Stimulated activated effector memory CD8-positive, alpha-beta T cell treated with anti-CD3 and anti-CD28 coated beads, Interleukin-12 subunit alpha, Interleukin-12 subunit beta, amount 100 ng/mL, for 72 hours (primary cell): ENCODE results near the gene PKP1.

ENCODE experiments used
- ATAC-seq: fragments of 150-1000 bp; cut with Tn5 transposase; 2 replicates; pipeline ENCODE4 v1.10.0; 2021
- DNase-seq, 2 donors: peaks; one replicate each; pipeline ENCODE4 v3.0.0; 2021 to 2022; ENCODE audit warnings: low spot score in 2 of 2
- H3K27ac Mint-ChIP-seq: one replicate; pipeline ENCODE4 v1.8.0; 2022; ENCODE audit warnings: mild to moderate bottlenecking, mixed read lengths
- H3K36me3 Mint-ChIP-seq: one replicate; pipeline ENCODE4 v1.8.0; 2022; ENCODE audit warnings: mild to moderate bottlenecking, mixed read lengths
- H3K4me1 Mint-ChIP-seq: one replicate; pipeline ENCODE4 v1.8.0; 2022; ENCODE audit warnings: mixed read lengths
- H3K4me3 Mint-ChIP-seq: one replicate; pipeline ENCODE4 v1.8.0; 2022; ENCODE audit warnings: mild to moderate bottlenecking, mixed read lengths
- H3K9me3 Mint-ChIP-seq: one replicate; pipeline ENCODE4 v1.8.0; 2022; ENCODE audit warnings: mixed read lengths

Gene PKP1

GRCh38 chr1:201268604-201269151 lies 14.6 kb upstream of the PKP1 start:
- no peak for ATAC-seq
- no peaks in the 10 kb centered on the region for H3K4me1 Mint-ChIP-seq
- H3K4me3 Mint-ChIP-seq = no peak overlapping the region
- H3K27ac Mint-ChIP-seq = no peak overlapping the region
- DNase-seq = no peak
- no peaks in the 10 kb centered on the region for H3K36me3 Mint-ChIP-seq
- H3K9me3 Mint-ChIP-seq = no peaks in the 10 kb centered on the region

GRCh38 chr1:201269281-201269680 lies 14.0 kb upstream of the PKP1 start:
- Mint-ChIP-seq H3K4me3 (no peak overlapping the region), H3K27ac (no peak overlapping the region), H3K36me3 (no peaks in the 10 kb centered on the region), H3K9me3 (no peaks in the 10 kb centered on the region), H3K4me1 (no peaks in the 10 kb centered on the region)
- ATAC-seq (no peak), DNase-seq (no peak)

- Mint-ChIP-seq H3K4me3 (no peak overlapping the region), H3K27ac (no peak overlapping the region), H3K4me1 (no peaks in the 10 kb centered on the region), H3K36me3 (no peaks in the 10 kb centered on the region), H3K9me3 (no peaks in the 10 kb centered on the region)
- ATAC-seq = no peak
- no peak for DNase-seq
Measured at GRCh38 chr1:201269900-201270410, 13.4 kb upstream of the PKP1 start.

GRCh38 chr1:201270616-201271390 lies 12.5 kb upstream of the PKP1 start:
- ATAC-seq (no peak), DNase-seq (no peak)
- H3K36me3 Mint-ChIP-seq = no peaks in the 10 kb centered on the region
- no peaks in the 10 kb centered on the region for H3K4me1 Mint-ChIP-seq
- no peak overlapping the region for H3K27ac Mint-ChIP-seq
- H3K4me3 Mint-ChIP-seq = no peak overlapping the region
- no peaks in the 10 kb centered on the region for H3K9me3 Mint-ChIP-seq

GRCh38 chr1:201272799-201273198 lies 10.5 kb upstream of the PKP1 start:
- no peak overlapping the region for H3K4me3 Mint-ChIP-seq
- H3K27ac Mint-ChIP-seq = no peak overlapping the region
- DNase-seq = no peak
- H3K36me3 Mint-ChIP-seq = no peaks in the 10 kb centered on the region
- H3K9me3 Mint-ChIP-seq = no peaks in the 10 kb centered on the region
- no peak for ATAC-seq
- no peaks in the 10 kb centered on the region for H3K4me1 Mint-ChIP-seq

- Mint-ChIP-seq H3K27ac (no peak overlapping the region), H3K9me3 (no peaks in the 10 kb centered on the region), H3K36me3 (no peaks in the 10 kb centered on the region), H3K4me1 (no peaks in the 10 kb centered on the region), H3K4me3 (no peak overlapping the region)
- DNase-seq (no peak), ATAC-seq (no peak)
Measured at GRCh38 chr1:201274616-201275252, 8.6 kb upstream of the PKP1 start.

- Mint-ChIP-seq H3K36me3 (no peaks in the 10 kb centered on the region), H3K4me1 (no peaks in the 10 kb centered on the region), H3K27ac (no peak overlapping the region), H3K9me3 (no peaks in the 10 kb centered on the region), H3K4me3 (no peak overlapping the region)
- ATAC-seq = no peak
- DNase-seq = no peak
Measured at GRCh38 chr1:201275253-201275666, 8.0 kb upstream of the PKP1 start.

- Mint-ChIP-seq H3K27ac (no peak overlapping the region), H3K4me1 (no peaks in the 10 kb centered on the region), H3K9me3 (no peaks in the 10 kb centered on the region), H3K36me3 (no peaks in the 10 kb centered on the region), H3K4me3 (no peak overlapping the region)
- DNase-seq = no peak
- ATAC-seq = no peak
Measured at GRCh38 chr1:201276891-201277290, 6.4 kb upstream of the PKP1 start.

- DNase-seq (no peak), ATAC-seq (no peak)
- no peaks in the 10 kb centered on the region for H3K36me3 Mint-ChIP-seq
- no peaks in the 10 kb centered on the region for H3K4me1 Mint-ChIP-seq
- no peak overlapping the region for H3K4me3 Mint-ChIP-seq
- H3K9me3 Mint-ChIP-seq = no peaks in the 10 kb centered on the region
- no peak overlapping the region for H3K27ac Mint-ChIP-seq
Measured at GRCh38 chr1:201277441-201277840, 5.9 kb upstream of the PKP1 start.

- H3K4me1 Mint-ChIP-seq = peaks cover 6% of the 10 kb centered on the region
- ATAC-seq = no peak
- no peaks in the 10 kb centered on the region for H3K9me3 Mint-ChIP-seq
- H3K4me3 Mint-ChIP-seq = no peak overlapping the region
- DNase-seq = no peak
- H3K27ac Mint-ChIP-seq = no peak overlapping the region
- H3K36me3 Mint-ChIP-seq = no peaks in the 10 kb centered on the region
Measured at GRCh38 chr1:201279313-201279712, 4.0 kb upstream of the PKP1 start.

GRCh38 chr1:201280884-201281283 lies 2.4 kb upstream of the PKP1 start:
- H3K9me3 Mint-ChIP-seq = no peaks in the 10 kb centered on the region
- H3K36me3 Mint-ChIP-seq = no peaks in the 10 kb centered on the region

GRCh38 chr1:201281573-201281972 lies 1.7 kb upstream of the PKP1 start:
- Mint-ChIP-seq H3K36me3 (no peaks in the 10 kb centered on the region), H3K4me1 (peaks cover 6% of the 10 kb centered on the region), H3K27ac (no peak overlapping the region), H3K4me3 (no peak overlapping the region), H3K9me3 (no peaks in the 10 kb centered on the region)
- DNase-seq (no peak), ATAC-seq (no peak)

More at GRCh38 chr1:201280884-201281283, 2.4 kb upstream of the PKP1 start:
- ATAC-seq (no peak), DNase-seq (no peak)
- H3K4me3 Mint-ChIP-seq = no peak overlapping the region
- H3K27ac Mint-ChIP-seq = no peak overlapping the region
- peaks cover 6% of the 10 kb centered on the region for H3K4me1 Mint-ChIP-seq

GRCh38 chr1:201282216-201282615 lies 1.1 kb upstream of the PKP1 start:
- Mint-ChIP-seq H3K4me3 (no peak overlapping the region), H3K9me3 (no peaks in the 10 kb centered on the region)
- ATAC-seq = no peak

GRCh38 chr1:201283836-201284553 lies 689 bp downstream of the PKP1 start:
- peak overlapping the region; percentile 30 for H3K4me3 Mint-ChIP-seq
- ATAC-seq = no peak
- H3K9me3 Mint-ChIP-seq = no peaks in the 10 kb centered on the region

More at GRCh38 chr1:201282216-201282615, 1.1 kb upstream of the PKP1 start:
- H3K36me3 Mint-ChIP-seq = no peaks in the 10 kb centered on the region
- DNase-seq = no peak
- H3K4me1 Mint-ChIP-seq = peaks cover 6% of the 10 kb centered on the region
- no peak overlapping the region for H3K27ac Mint-ChIP-seq

GRCh38 chr1:201284636-201285035 lies 1.3 kb downstream of the PKP1 start:
- Mint-ChIP-seq H3K36me3 (no peaks in the 10 kb centered on the region), H3K4me1 (peaks cover 6% of the 10 kb centered on the region), H3K4me3 (no peak overlapping the region), H3K27ac (no peak overlapping the region), H3K9me3 (no peaks in the 10 kb centered on the region)
- DNase-seq (no peak), ATAC-seq (no peak)

More at GRCh38 chr1:201283836-201284553, 689 bp downstream of the PKP1 start:
- DNase-seq = no peak
- Mint-ChIP-seq H3K4me1 (peaks cover 6% of the 10 kb centered on the region), H3K27ac (no peak overlapping the region), H3K36me3 (no peaks in the 10 kb centered on the region)
